Heart left ventricle (tissue), 16 donors: Measurements from ENCODE around the gene IST1. TPM values are rescaled to one million over a fixed set of nuclear protein-coding genes. Genes with fewer than 3 reads are reported as not detected.

Experiments used
- ATAC-seq, 4 donors: fragments of 200-7000 bp; cut with Tn5 transposase; one replicate each; pipeline ENCODE4 v1.9.1; 2020 to 2022; ENCODE audit warnings: moderate library complexity in 4 of 4, mild to moderate bottlenecking in 3 of 4, moderate number of reproducible peaks in 1 of 4
- DNase-seq, 5 donors: peaks; one replicate each; pipeline ENCODE4 v3.0.0-alpha.2; 2020
- H3K27ac ChIP-seq, 12 donors: fragments of 200-600 bp; sonication (generic) in 4 of 12; one replicate each; pipeline versions ENCODE4 v1.5.0 to v1.8.0; 2016 to 2022; ENCODE audit warnings: mild to moderate bottlenecking in 2 of 12
- H3K27me3 ChIP-seq, 9 donors: fragments of 200-600 bp; sonication (generic) in 2 of 9; one replicate each; pipeline versions ENCODE4 v1.5.1 to v1.8.0; 2016 to 2022; ENCODE audit warnings: mild to moderate bottlenecking in 3 of 9
- H3K36me3 ChIP-seq, 9 donors: fragments of 200-600 bp; sonication (generic) in 2 of 9; one replicate each; pipeline versions ENCODE4 v1.5.0 to v1.8.0; 2018 to 2022; ENCODE audit warnings: mild to moderate bottlenecking in 2 of 9
- H3K4me1 ChIP-seq, 12 donors: fragments of 200-600 bp; sonication (generic) in 4 of 12; one replicate each; pipeline versions ENCODE4 v1.5.0 to v1.8.0; 2016 to 2022; ENCODE audit warnings: mild to moderate bottlenecking in 3 of 12
- H3K4me3 ChIP-seq, 12 donors: fragments of 200-600 bp; sonication (generic) in 4 of 12; one replicate each; pipeline versions ENCODE4 v1.5.0 to v1.8.0; 2017 to 2022; ENCODE audit warnings: mild to moderate bottlenecking in 9 of 12, moderate library complexity in 4 of 12
- H3K9me3 ChIP-seq, 12 donors: fragments of 200-600 bp; sonication (generic) in 4 of 12; one replicate each; pipeline versions ENCODE4 v1.5.0 to v1.8.0; 2016 to 2022; ENCODE audit warnings: mild to moderate bottlenecking in 1 of 12
- POLR2A ChIP-seq, 2 donors: fragments of 450-650 bp; IDR thresholded peaks; one replicate each; pipeline ENCODE4 v1.6.1; 2017; ENCODE audit warnings: antibody characterized with exemption in 2 of 2, mild to moderate bottlenecking in 2 of 2, moderate library complexity in 2 of 2
- WGBS, 4 donors: extraction: QIAGEN DNeasy Blood & Tissue Kit in 2 of 4; methylation state at CpG; one replicate each; pipeline versions ENCODE4 v1.1.5 to v1.1.7; 2013 to 2018; 5-methylcytosine and 5-hydroxymethylcytosine counted together
- intact Hi-C, 10 donors: fragments of 100-400 bp; cut with DNase I; formaldehyde crosslinking; loops; one replicate each; pipeline versions ENCODE4 v1.11.1 to v1.14.2; 2022
- polyA plus RNA-seq, 2 donors: library from polyadenylated mRNA; stranded (reverse); fragments of 200-250 nt; gene quantifications; one replicate each; pipeline ENCODE4 v1.2.3, GENCODE V29; 2013
- total RNA-seq, 9 donors: library from RNA; depleted of rRNA in 2 of 9; stranded (reverse); fragments of >200 nt in 2 of 9; fragmentation: NEBNext Ultra II Directional in 3 of 9; extraction: Animal tissue kit (Norgen Biotek cat#: 25700) in 3 of 9; gene quantifications; one replicate each; pipeline versions ENCODE4 v1.1.0 to v1.2.4, GENCODE V29; 2016 to 2023
- TF ChIP-seq, protein P1 (sequence below), 12 donors: fragments of 200-600 bp; sonication (generic) in 4 of 12; IDR thresholded peaks; one replicate each; pipeline versions ENCODE4 v1.5.0 to v1.8.0; 2018 to 2022; ENCODE audit warnings: antibody characterized with exemption in 12 of 12, mild to moderate bottlenecking in 5 of 12
- donor health status: ischemic (EF 13 %, LVEDD 7.1; RV severe dilation, severe dysfunction).
- donor health status: healthy with polysubstance abuse.
- donor health status: DM: no; HTN: yes; CAD: no.
- donor health status: DM: no; HTN: no; CAD: no.
- donor health status: ischemic (EF 25% LVEDD 6.9; RV normal size, moderate dysfunction).
- donor health status: ischemic (EF 25% LVEDD 5.7; RV mildly dilated, moderate dysfunction).
- donor health status: healthy.
- donor health status: DM: yes; HTN: yes; CAD: no.
- donor health status: ischemic (EF 35%, LVEDD 5.7; RV mildly dilated, moderate dysfunction).
- donor health status: nonischemic (EF 11% LVEDD 7.7; RV severe dilation, severe dysfunction).
- donor health status: DM: yes; HTN: yes; CAD: no.
- donor health status: PGD.
- donor health status: ischemic (EF 29% LVEDD 5.4; RV normal size, mild dysfunction).
- donor health status: nonischemic (EF 23%, LVEDD 6.1; RV moderate dilation, normal function).

Gene IST1
- total and polyA plus RNA-seq, 11 donors: 54.5 to 146 (median 108) TPM

DNA sequence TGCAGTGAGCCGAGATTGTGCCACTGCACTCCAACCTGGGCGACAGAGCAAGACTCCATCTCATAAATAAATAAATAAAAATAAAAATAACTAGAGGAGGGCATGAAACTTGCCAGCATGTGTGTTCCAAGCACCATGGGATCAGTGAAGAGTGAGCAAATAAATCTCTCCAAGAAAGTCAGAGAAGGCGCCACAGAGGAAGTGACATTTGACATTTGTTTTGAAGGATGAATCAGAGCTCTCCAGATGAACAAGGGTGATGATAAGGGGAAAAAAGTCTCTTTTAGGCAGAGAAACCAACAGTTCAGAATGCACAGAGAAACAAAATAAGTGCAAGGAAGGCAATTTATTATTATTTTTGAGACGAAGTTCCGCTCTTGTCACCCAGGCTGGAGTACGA, 50.3 kb downstream of the IST1 start:
- DNase-seq: no peak
- H3K9me3 ChIP-seq: no peaks in the 10 kb centered on the region
- ATAC-seq: no peak
- intact Hi-C loops: loop anchor here in 1 of 10 donors (2.0 kb wide), 1 partner anchor 21 kb away; no protein-coding TSS in a partner anchor
- H3K27me3 ChIP-seq: no peaks in the 10 kb centered on the region
- no peak for TF ChIP-seq POLR2A (IDR thresholded peaks at IDR 0.05)
- TF ChIP-seq, protein P1, sequence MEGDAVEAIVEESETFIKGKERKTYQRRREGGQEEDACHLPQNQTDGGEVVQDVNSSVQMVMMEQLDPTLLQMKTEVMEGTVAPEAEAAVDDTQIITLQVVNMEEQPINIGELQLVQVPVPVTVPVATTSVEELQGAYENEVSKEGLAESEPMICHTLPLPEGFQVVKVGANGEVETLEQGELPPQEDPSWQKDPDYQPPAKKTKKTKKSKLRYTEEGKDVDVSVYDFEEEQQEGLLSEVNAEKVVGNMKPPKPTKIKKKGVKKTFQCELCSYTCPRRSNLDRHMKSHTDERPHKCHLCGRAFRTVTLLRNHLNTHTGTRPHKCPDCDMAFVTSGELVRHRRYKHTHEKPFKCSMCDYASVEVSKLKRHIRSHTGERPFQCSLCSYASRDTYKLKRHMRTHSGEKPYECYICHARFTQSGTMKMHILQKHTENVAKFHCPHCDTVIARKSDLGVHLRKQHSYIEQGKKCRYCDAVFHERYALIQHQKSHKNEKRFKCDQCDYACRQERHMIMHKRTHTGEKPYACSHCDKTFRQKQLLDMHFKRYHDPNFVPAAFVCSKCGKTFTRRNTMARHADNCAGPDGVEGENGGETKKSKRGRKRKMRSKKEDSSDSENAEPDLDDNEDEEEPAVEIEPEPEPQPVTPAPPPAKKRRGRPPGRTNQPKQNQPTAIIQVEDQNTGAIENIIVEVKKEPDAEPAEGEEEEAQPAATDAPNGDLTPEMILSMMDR (IDR thresholded peaks at IDR 0.05): no peak
- no peaks in the 10 kb centered on the region for H3K36me3 ChIP-seq
- H3K27ac ChIP-seq: no peak overlapping the region
- H3K4me1 ChIP-seq: peaks cover 0 to 5% (median 0%) of the 10 kb centered on the region in 12 donors
- 75 to 87% (median 80%) methylated on average over 6 of the region's 6 CpGs for WGBS, 4 donors
- H3K4me3 ChIP-seq: no peak overlapping the region

DNA sequence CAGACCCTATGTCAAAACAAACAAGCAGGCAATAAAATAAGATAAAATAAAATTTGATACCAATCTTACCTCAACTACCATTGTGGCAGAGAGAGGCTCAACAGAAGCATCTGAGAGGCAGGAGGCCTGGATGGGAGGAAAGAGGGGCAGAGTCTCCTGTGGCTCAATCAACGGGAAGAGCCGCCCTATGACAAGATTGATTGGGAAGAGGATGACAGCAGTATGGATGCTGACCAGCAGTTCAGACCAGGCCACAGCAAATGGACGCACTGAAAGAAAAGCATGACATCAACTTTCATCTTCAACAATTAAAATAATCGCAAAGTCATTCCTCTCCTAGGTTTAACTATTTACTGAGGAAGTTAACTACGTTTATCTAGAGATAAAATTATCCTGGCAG, 57.5 kb downstream of the IST1 start:
- no peak for ATAC-seq
- Histone ChIP-seq H3K4me3 (no peak overlapping the region), H3K36me3 (no peaks in the 10 kb centered on the region), H3K27ac (no peak overlapping the region), H3K9me3 (no peaks in the 10 kb centered on the region), H3K27me3 (peaks cover 0 to 5% (median 0%) of the 10 kb centered on the region in 9 donors), H3K4me1 (peaks cover 0 to 10% (median 0%) of the 10 kb centered on the region in 12 donors)
- TF ChIP-seq POLR2A (IDR thresholded peaks at IDR 0.05): no peak
- TF ChIP-seq, protein P1 (IDR thresholded peaks at IDR 0.05): no peak
- DNase-seq: no peak
- intact Hi-C loops: no loop called here
- 54 to 60% (median 57%) methylated on average over 5 of the region's 5 CpGs for WGBS, 4 donors

DNA sequence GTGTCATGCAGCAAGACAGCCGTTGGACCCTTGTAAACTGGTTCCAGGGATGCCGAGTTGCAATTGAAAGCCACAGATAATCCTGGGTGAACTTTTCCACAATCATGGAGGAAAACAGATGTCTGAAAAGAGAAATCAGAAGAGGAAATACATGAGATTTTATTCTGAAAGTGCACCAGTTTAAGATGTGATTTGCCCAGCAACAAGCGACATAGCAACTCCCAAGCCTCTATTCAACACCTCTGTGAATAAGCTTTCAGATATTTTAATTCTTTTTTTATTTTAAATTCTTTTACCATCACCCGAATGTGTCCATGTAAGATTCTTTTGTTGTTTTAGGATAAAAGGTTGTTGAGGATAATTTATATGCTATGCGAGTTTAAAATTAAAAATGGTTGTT, 58.8 kb downstream of the IST1 start:
- H3K9me3 ChIP-seq: no peaks in the 10 kb centered on the region
- H3K4me1 ChIP-seq: peaks cover 0 to 10% (median 0%) of the 10 kb centered on the region in 12 donors
- DNase-seq: no peak
- intact Hi-C loops: no loop called here
- H3K36me3 ChIP-seq: no peaks in the 10 kb centered on the region
- WGBS, 4 donors: 77 to 87% (median 85%) methylated on average over 5 of the region's 5 CpGs
- ATAC-seq: no peak
- H3K27me3 ChIP-seq: peaks cover 0 to 5% (median 0%) of the 10 kb centered on the region in 9 donors
- no peak overlapping the region for H3K27ac ChIP-seq
- TF ChIP-seq, protein P1 (IDR thresholded peaks at IDR 0.05): no peak
- H3K4me3 ChIP-seq: no peak overlapping the region

DNA sequence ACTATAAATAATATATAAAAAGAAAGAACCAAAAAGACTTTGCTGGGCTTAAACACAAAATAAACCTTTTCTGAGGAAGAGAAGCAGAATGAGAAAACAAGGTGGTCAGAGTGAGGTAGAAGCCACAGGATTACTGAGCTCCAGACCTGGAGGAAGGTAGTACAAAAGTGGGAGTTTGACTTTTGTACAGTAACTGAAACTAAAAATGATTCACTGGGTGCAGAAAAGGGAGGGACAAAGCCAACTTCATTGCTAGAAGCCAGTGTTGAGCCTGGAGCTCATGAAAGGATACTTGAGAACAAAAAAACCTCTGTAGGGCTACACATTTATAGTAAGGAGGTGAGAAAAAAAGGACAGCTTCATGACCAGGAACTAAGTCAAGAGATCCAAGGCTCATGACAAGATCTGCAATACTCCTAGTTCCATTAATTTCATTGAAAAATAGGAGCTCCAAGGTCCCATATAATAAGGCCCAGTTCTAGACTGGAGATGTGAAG, 59.4 kb downstream of the IST1 start:
- TF ChIP-seq, protein P1 (IDR thresholded peaks at IDR 0.05): no peak
- Histone ChIP-seq H3K27me3 (peaks cover 0 to 5% (median 0%) of the 10 kb centered on the region in 9 donors), H3K4me3 (no peak overlapping the region), H3K9me3 (no peaks in the 10 kb centered on the region), H3K27ac (no peak overlapping the region), H3K36me3 (no peaks in the 10 kb centered on the region), H3K4me1 (peaks cover 0 to 10% (median 0%) of the 10 kb centered on the region in 12 donors)
- intact Hi-C loops: no loop called here
- ATAC-seq (no peak), DNase-seq (no peak)
